SK-N-SH (cell line): Measurements from ENCODE around the gene TBL3. TPM values are rescaled to one million over a fixed set of nuclear protein-coding genes. Genes with fewer than 3 reads are reported as not detected.

Experiments used
- CTCF ChIA-PET: fragments of 300-600, 350-600 bp; formaldehyde crosslinking; extraction: SDS; loops from one replicate; lab custom pipeline; 2021; lab: Yijun Ruan, JAX
- POLR2A ChIA-PET: fragments of 350-600 bp; sonication (Branson Sonifier 250); formaldehyde crosslinking; extraction: SDS; loops from one replicate; lab custom pipeline; 2020; ENCODE audit warnings: antibody characterized with exemption, inconsistent platforms; lab: Yijun Ruan, JAX
- DNase-seq: peaks from one replicate; pipeline ENCODE4 v3.0.0; 2012
- H2AFZ ChIP-seq: fragments of 200-600 bp; sonication (generic); 2 replicates; pipeline ENCODE4 v1.8.1; 2016; ENCODE audit warnings: antibody characterized with exemption, mild to moderate bottlenecking, low read depth
- H3F3A ChIP-seq: fragments of 200-600 bp; sonication (generic); replicated peaks from 2 replicates; pipeline ENCODE3; 2016; ENCODE audit warnings: antibody characterized with exemption, mild to moderate bottlenecking; ENCODE audit not compliant: insufficient read depth
- H3K27ac ChIP-seq, 2 experiments: fragments of 200-500 bp in 1 of 2; fragments of 200-600 bp in 1 of 2; sonication (Bioruptor generic) in 1 of 2; sonication (generic), shearing (Covaris generic) in 1 of 2; 2 replicates each; pipeline versions ENCODE4 v1.5.1 to v1.6.1; 2014 to 2016; ENCODE audit warnings: low read depth in 2 of 2, inconsistent platforms in 1 of 2, low read length in 1 of 2, mild to moderate bottlenecking in 1 of 2, mixed read lengths in 1 of 2
- H3K27me3 ChIP-seq: fragments of 200-600 bp; sonication (generic), shearing (Covaris generic); 2 replicates; pipeline ENCODE4 v1.6.1; 2016; ENCODE audit warnings: mixed run types; ENCODE audit not compliant: insufficient read depth
- H3K36me3 ChIP-seq, 2 experiments: fragments of 200-500 bp in 1 of 2; fragments of 200-600 bp in 1 of 2; sonication (Bioruptor generic) in 1 of 2; sonication (generic) in 1 of 2; replicated peaks in 1 of 2; 2 replicates each; pipeline versions ENCODE3 to v1.5.1; 2014 to 2016; ENCODE audit warnings: low read length in 1 of 2, mild to moderate bottlenecking in 1 of 2; ENCODE audit not compliant: insufficient read depth in 2 of 2, control insufficient read depth in 1 of 2
- H3K4me1 ChIP-seq, 2 experiments: fragments of 200-500 bp in 1 of 2; fragments of 200-600 bp in 1 of 2; sonication (Bioruptor generic) in 1 of 2; sonication (generic), shearing (Covaris generic) in 1 of 2; 2 replicates each; pipeline versions ENCODE4 v1.5.1 to v1.6.1; 2014 to 2016; ENCODE audit warnings: low read depth in 1 of 2, low read length in 1 of 2, mixed run types in 1 of 2; ENCODE audit not compliant: insufficient read depth in 2 of 2, control insufficient read depth in 1 of 2
- H3K4me2 ChIP-seq: fragments of 200-600 bp; sonication (generic), shearing (Covaris generic); 2 replicates; pipeline ENCODE4 v1.6.1; 2017; ENCODE audit warnings: mixed run types
- H3K4me3 ChIP-seq, 2 experiments: fragments of 200-500 bp in 1 of 2; fragments of 200-600 bp in 1 of 2; sonication (Bioruptor generic) in 1 of 2; sonication (generic), shearing (Covaris generic) in 1 of 2; 2 replicates each; pipeline versions ENCODE4 v1.5.1 to v1.8.1; 2014 to 2016; ENCODE audit warnings: low read depth in 2 of 2, inconsistent platforms in 1 of 2, low read length in 1 of 2, mild to moderate bottlenecking in 1 of 2, mixed read lengths in 1 of 2, moderate library complexity in 1 of 2
- H3K79me2 ChIP-seq: fragments of 200-600 bp; sonication (generic); 2 replicates; pipeline ENCODE4 v1.8.1; 2017; ENCODE audit warnings: mild to moderate bottlenecking; ENCODE audit not compliant: insufficient read depth
- H3K9ac ChIP-seq: fragments of 200-600 bp; sonication (generic); 2 replicates; pipeline ENCODE4 v1.6.1; 2017; ENCODE audit warnings: mixed run types
- H3K9me2 ChIP-seq: fragments of 200-600 bp; sonication (generic); 2 replicates; pipeline ENCODE4 v1.6.1; 2017; ENCODE audit warnings: mixed run types
- H3K9me3 ChIP-seq: fragments of 200-600 bp; sonication (generic); 2 replicates; pipeline ENCODE4 v1.6.1; 2017; ENCODE audit warnings: mixed run types, mild to moderate bottlenecking, moderate library complexity
- H4K20me1 ChIP-seq: fragments of 200-600 bp; sonication (generic); 2 replicates; pipeline ENCODE4 v1.6.1; 2017; ENCODE audit warnings: mild to moderate bottlenecking, mixed run types; ENCODE audit not compliant: insufficient read depth
- CHD2 ChIP-seq: fragments of 150-350 bp; IDR thresholded peaks from 2 replicates; pipeline ENCODE4 v1.6.1; 2018; ENCODE audit warnings: low read length; ENCODE audit not compliant: partially characterized antibody
- CTCF ChIP-seq: fragments of 200-600 bp; sonication (generic); IDR thresholded peaks from 2 replicates; pipeline ENCODE4 v1.6.1; 2017; ENCODE audit warnings: antibody characterized with exemption, mild to moderate bottlenecking, moderate library complexity
- ELF1 ChIP-seq: IDR thresholded peaks from 2 replicates; pipeline ENCODE4 v1.4.0; 2012
- EZH2phosphoT487 ChIP-seq: fragments of 200-600 bp; sonication (generic); IDR thresholded peaks from 2 replicates; pipeline ENCODE4 v1.6.1; 2017; ENCODE audit warnings: low read depth, mixed run types, mild to moderate bottlenecking, antibody characterized with exemption, moderate library complexity, borderline replicate concordance
- GABPA ChIP-seq: IDR thresholded peaks from 2 replicates; pipeline ENCODE4 v1.4.0; 2012; ENCODE audit warnings: low read depth, mild to moderate bottlenecking
- GATA2 ChIP-seq: sonication (generic); formaldehyde crosslinking; IDR thresholded peaks from 2 replicates; pipeline ENCODE4 v1.5.0; 2020; ENCODE audit warnings: mild to moderate bottlenecking, missing genetic modification reagents
- JUND ChIP-seq: IDR thresholded peaks from 2 replicates; pipeline ENCODE4 v1.4.0; 2012
- MXI1 ChIP-seq: IDR thresholded peaks from 2 replicates; pipeline ENCODE4 v1.6.1; 2012; ENCODE audit warnings: mild to moderate bottlenecking, low read depth, low read length, improper control_type of control experiment
- PBX3 ChIP-seq: IDR thresholded peaks from 2 replicates; pipeline ENCODE4; 2012
- RAD21 ChIP-seq: IDR thresholded peaks from 2 replicates; pipeline ENCODE4 v1.6.1; 2012; ENCODE audit warnings: mild to moderate bottlenecking, low read length
- RCOR1 ChIP-seq: fragments of 150-350 bp; IDR thresholded peaks from 2 replicates; pipeline ENCODE4 v1.6.1; 2017; ENCODE audit warnings: antibody characterized with exemption, low read length
- REST ChIP-seq: IDR thresholded peaks from 2 replicates; pipeline ENCODE4 v1.6.1; 2012; ENCODE audit warnings: mild to moderate bottlenecking, low read depth, low read length, moderate library complexity
- RFX5 ChIP-seq: IDR thresholded peaks from 2 replicates; pipeline ENCODE4 v1.6.1; 2012; ENCODE audit warnings: mild to moderate bottlenecking, improper control_type of control experiment, low read length
- SIN3A ChIP-seq: IDR thresholded peaks from 2 replicates; pipeline ENCODE4 v1.6.1; 2012; ENCODE audit warnings: low read depth, mild to moderate bottlenecking, low read length, moderate library complexity, borderline replicate concordance
- TEAD4 ChIP-seq: IDR thresholded peaks from 2 replicates; pipeline ENCODE4 v1.4.0; 2012; ENCODE audit warnings: mild to moderate bottlenecking, borderline replicate concordance; ENCODE audit not compliant: insufficient read depth
- YY1 ChIP-seq: IDR thresholded peaks from 2 replicates; pipeline ENCODE4 v1.4.0; 2012; ENCODE audit warnings: low read depth, mild to moderate bottlenecking
- WGBS: methylation state at CpG from one replicate; pipeline ENCODE4 v1.1.6; 2017; ENCODE audit warnings: low lambda C conversion rate; 5-methylcytosine and 5-hydroxymethylcytosine counted together
- polyA plus RNA-seq, 3 experiments: library from polyadenylated mRNA; depleted of rRNA; stranded (reverse); fragments of >200 nt; gene quantifications; 2 replicates each; pipeline ENCODE4 v1.2.3, GENCODE V29; 2012

The TBL3 gene
- polyA plus RNA-seq, 1 of the 3 experiments (the other 2 are of a cell fraction): 37.1 TPM

- Histone ChIP-seq H3K27ac (no peak overlapping the region), H3F3A (peaks cover 9% of the 10 kb centered on the region), H3K4me1 (peaks cover 24 to 49% of the 10 kb centered on the region in 2 experiments; a peak in 3 of 4 replicates), H3K9ac (no peak overlapping the region), H3K36me3 (peaks cover 3 to 49% of the 10 kb centered on the region in 2 experiments), H2AFZ (no peak overlapping the region), H3K79me2 (peaks cover 64% of the 10 kb centered on the region), H4K20me1 (peaks cover 65% of the 10 kb centered on the region), H3K9me3 (no peaks in the 10 kb centered on the region), H3K9me2 (no peaks in the 10 kb centered on the region), H3K4me3 (no peak overlapping the region; a peak in 1 of 4 replicates), H3K4me2 (no peak overlapping the region), H3K27me3 (no peaks in the 10 kb centered on the region)
- no peak for DNase-seq
- WGBS: 70% methylated on average over 4 of the region's 8 CpGs
- TF ChIP-seq TEAD4 (no peak), RFX5 (no peak), GABPA (no peak), CTCF (no peak), ELF1 (no peak), MXI1 (no peak), EZH2phosphoT487 (no peak), JUND (no peak), REST (no peak), SIN3A (no peak), PBX3 (no peak), YY1 (no peak), RCOR1 (no peak), CHD2 (no peak), RAD21 (no peak), GATA2 (CRISPR knock-in tag) (no peak)
- ChIA-PET CTCF (interaction anchor here (0.7 to 4.1 kb wide), 22 partner anchors 9 to 248 kb away, joined by 3 to 108 read pairs (median 10); partner anchors contain the start of genes ECI1, GFER, NOXO1 and NTHL1), POLR2A (interaction anchor here (0.5 to 1.4 kb wide), 5 partner anchors 19 to 917 kb away, joined by 3 to 11 read pairs (median 3); partner anchors contain the start of genes RPS2 and TRAF7)
Measured at GRCh38 chr16:2003231-2003826, 31.5 kb downstream of the TBL3 start.
